Peyer's patch (tissue), 4 donors: ENCODE measurements around the gene NBL1.

Experiments
- POLR2A ChIP-seq, 2 donors: fragments of 450-650 bp; IDR thresholded peaks; one replicate each; pipeline ENCODE4 v1.5.1; 2017; ENCODE audit warnings: antibody characterized with exemption in 2 of 2, mild to moderate bottlenecking in 2 of 2, moderate library complexity in 2 of 2
- TF ChIP-seq, protein P1 (sequence below), 6 experiments: fragments of 450-650 bp in 4 of 6; fragments of 200-600 bp in 2 of 6; sonication (generic) in 1 of 6; IDR thresholded peaks; one replicate each; pipeline ENCODE4 v1.5.1; 2017 to 2019; ENCODE audit warnings: antibody characterized with exemption in 6 of 6, mild to moderate bottlenecking in 3 of 6, moderate library complexity in 1 of 6

GRCh38 chr1:19685994-19686393 is 41.9 kb downstream of the NBL1 start:
- TF ChIP-seq, protein P1, sequence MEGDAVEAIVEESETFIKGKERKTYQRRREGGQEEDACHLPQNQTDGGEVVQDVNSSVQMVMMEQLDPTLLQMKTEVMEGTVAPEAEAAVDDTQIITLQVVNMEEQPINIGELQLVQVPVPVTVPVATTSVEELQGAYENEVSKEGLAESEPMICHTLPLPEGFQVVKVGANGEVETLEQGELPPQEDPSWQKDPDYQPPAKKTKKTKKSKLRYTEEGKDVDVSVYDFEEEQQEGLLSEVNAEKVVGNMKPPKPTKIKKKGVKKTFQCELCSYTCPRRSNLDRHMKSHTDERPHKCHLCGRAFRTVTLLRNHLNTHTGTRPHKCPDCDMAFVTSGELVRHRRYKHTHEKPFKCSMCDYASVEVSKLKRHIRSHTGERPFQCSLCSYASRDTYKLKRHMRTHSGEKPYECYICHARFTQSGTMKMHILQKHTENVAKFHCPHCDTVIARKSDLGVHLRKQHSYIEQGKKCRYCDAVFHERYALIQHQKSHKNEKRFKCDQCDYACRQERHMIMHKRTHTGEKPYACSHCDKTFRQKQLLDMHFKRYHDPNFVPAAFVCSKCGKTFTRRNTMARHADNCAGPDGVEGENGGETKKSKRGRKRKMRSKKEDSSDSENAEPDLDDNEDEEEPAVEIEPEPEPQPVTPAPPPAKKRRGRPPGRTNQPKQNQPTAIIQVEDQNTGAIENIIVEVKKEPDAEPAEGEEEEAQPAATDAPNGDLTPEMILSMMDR (IDR thresholded peaks at IDR 0.05) = no peak
- TF ChIP-seq POLR2A (IDR thresholded peaks at IDR 0.05) = no peak
